ENCODE measurements around the gene SIRT5.

SIRT5 gene

GRCh38 chr6:13554929-13555333, 19.5 kb upstream of the SIRT5 start:
- no peak for DNase-seq

DNA sequence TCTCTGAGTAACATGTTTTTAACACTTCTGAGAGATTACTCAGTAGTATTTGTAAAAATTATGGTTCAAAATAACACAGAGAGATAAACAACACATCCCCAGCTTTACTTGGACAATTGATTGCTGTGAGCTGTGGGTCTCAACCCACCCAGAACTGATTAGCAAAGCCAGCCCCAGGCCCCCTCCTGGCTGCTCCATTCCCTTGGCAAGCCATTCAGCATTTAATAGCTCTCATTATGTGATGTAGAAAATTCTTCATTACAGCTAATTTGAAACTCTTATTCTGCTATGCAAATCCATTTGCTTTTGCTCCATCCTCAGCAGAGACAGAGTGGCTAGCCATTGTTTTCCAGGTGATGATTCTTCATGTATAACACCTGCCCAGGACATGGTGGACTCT, 16.6 kb upstream of the SIRT5 start:
- DNase-seq, result no peak

GRCh38 chr6:13558718-13559117, 15.7 kb upstream of the SIRT5 start:
- DNase-seq, result no peak

- no peak for DNase-seq
These were observed 15.2 kb upstream of the SIRT5 start for GRCh38 chr6:13559251-13559650.

DNA sequence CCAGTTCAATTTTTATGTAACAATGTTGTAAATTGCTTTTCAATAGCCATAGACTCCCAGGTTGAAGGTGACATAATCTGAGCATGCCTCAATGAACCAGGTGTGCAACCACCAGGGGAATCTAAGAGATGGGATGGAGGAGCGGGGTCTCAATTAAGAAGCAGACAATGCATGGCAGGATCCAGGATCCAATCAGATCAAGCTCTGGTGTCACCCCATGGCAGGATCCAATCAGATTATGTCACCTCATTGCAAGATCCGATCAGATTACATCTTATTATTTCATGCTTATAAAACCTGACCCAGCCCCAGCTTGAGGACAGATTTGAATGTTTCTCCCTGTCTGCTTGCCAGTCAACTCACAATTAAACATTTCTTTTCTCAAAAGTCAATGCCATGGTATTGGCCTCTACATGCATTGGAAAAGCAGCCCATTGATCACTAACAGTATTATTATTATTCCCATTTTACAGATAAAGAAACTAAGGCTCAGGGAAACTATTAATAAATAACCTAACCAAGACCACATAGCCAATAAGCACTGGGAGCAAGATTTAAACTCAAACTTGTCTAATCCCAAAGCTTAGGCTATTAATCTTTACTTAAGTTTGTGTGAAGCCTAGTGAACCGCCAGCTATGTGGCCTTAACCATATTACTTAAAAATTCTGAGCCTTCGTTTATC, 14.3 kb upstream of the SIRT5 start:
- no peak for DNase-seq

DNA sequence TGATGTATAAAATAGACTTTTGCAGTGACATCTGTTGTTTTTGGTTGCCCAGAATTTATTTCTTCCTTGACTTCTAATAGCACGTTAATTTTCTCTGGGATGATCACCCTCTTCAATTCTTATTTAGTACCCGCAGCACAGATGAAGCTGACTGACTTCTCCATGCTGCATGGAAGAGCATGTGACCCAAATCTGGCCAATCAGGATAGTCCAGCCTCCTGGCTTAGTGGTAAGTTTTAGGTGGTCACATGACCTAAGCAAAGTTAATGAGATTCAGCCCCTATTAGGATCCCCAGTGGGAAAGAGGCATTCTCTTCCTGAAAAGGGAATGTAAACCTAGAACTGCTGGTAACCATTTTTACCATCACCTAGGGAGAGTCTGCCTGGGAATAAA, 13.8 kb upstream of the SIRT5 start:
- DNase-seq, result no peak

DNA sequence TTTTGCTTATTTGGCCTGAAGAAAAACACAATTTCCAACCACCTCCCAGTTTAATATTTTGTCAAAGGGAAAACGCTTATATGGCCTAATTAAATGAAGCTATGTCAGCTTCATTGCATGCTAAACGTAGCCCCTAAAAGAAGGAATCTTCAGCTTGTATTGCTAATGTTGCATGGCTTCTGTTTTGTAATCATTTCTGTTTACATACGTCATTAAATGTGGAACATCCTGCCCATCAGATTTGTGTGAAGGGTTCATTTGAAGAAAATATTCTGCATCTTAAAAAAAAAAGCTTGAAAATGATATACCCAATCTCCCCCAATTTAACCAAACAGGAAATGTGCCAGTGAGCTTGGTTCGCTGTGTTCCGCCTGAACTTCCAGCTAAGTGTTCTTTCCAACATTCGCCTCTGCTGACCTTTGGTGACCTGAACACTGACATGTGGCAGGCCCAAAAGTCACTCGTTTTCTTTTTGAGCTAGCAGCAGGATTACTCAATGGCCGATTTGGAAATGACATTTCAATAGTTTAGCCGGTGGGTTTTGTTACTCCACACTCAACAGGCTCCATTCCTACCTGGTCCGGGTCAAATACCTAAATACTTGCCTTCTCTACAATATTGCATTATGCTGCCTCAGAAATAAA, 12.7 kb upstream of the SIRT5 start:
- DNase-seq, result no peak

DNA sequence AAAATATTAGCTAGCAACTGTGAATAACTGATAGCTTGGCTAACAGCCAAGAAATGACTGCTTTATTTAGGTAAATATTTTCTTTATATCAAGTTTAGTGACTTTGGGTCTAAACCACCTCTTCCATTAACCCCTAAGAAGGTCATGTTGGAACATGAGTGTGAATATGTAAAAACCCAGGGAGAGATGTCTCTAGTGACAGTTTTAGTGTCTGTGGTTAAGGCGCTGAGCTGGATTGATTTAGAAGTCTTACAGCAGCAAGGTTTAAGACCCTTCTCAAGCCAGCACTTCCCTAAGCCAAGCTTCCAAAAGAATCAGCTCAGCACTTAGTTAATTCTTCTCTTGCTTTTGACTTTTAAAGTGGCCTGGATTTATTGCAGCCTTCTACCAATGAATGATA, 11.4 kb upstream of the SIRT5 start:
- DNase-seq, result no peak

- no peak for DNase-seq
These were observed 8.5 kb upstream of the SIRT5 start for GRCh38 chr6:13565921-13566320.

DNA sequence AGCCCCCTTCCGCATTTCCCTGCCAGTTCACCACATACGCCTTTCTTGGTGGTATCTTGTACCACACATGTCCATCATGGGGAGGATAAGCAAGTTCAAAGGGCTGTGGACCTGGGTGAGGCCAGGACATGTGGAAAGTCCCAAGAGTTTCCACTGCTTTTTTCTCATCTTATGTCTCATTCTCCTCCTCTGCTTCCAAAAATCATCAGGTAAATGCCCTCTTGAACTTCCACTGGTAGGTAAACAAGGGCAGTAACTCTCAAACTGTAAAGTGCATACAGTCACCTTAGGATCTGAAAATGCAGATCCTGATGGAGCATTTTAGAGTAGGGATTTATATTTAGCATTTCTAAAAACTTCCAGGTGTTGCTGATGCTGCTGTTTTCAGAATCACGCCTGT, 7.9 kb upstream of the SIRT5 start:
- DNase-seq, result no peak

GRCh38 chr6:13568970-13569369, 5.4 kb upstream of the SIRT5 start:
- DNase-seq, result no peak

GRCh38 chr6:13572240-13572639, 2.2 kb upstream of the SIRT5 start:
- no peak for DNase-seq

GRCh38 chr6:13572951-13573654, 1.3 kb upstream of the SIRT5 start:
- DNase-seq, result no peak

GRCh38 chr6:13573669-13574110, 711 bp upstream of the SIRT5 start:
- peak in 1 of 2 donors; percentile 5 for DNase-seq

- DNase-seq, result peak; percentile 92 to 97
These were observed 241 bp upstream of the SIRT5 start for GRCh38 chr6:13574149-13574570.

DNA sequence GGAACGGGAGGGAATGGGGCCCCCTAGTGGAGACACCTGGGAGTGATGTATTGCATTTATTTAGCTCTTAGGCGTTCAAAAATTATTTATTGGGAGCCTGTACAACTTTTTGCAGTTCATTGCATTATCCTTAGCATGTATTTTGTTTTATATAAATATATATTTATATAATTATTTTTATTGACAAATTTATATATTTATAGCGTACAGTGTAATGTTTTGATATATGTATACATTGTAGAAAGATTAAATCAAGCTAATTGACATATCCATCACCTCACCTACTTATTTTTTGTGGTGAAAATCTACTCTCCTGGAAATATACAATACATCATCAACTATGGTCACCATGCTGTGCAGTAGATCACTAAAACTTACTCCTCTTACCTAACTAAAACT, 975 bp downstream of the SIRT5 start:
- DNase-seq, result peak in 1 of 2 donors; percentile 75

GRCh38 chr6:13576017-13576416, 1.6 kb downstream of the SIRT5 start:
- DNase-seq, result no peak

- DNase-seq, result no peak
These were observed 3.5 kb downstream of the SIRT5 start for GRCh38 chr6:13577926-13578325.

DNA sequence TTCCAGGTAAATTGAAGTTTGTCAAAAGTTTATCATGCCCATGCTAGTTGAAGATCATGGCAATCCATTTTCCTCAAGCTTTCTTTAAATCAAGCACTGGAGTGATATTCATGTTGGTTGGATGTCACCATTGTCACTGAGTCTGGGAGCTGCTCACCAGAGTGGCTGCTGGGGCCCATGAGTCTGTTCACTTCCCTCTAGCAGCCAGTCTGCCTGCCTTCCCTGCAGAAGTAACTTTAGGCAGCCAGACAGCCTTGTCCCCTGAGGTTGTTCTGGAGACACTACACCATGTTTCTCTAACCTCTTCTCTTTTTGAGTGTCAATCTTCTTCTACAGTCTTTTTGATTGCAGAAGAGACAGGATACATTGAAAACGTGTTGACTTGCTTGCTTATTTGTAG, 5.5 kb downstream of the SIRT5 start:
- no peak for DNase-seq

GRCh38 chr6:13581700-13582229, 7.4 kb downstream of the SIRT5 start:
- no peak for DNase-seq

DNA sequence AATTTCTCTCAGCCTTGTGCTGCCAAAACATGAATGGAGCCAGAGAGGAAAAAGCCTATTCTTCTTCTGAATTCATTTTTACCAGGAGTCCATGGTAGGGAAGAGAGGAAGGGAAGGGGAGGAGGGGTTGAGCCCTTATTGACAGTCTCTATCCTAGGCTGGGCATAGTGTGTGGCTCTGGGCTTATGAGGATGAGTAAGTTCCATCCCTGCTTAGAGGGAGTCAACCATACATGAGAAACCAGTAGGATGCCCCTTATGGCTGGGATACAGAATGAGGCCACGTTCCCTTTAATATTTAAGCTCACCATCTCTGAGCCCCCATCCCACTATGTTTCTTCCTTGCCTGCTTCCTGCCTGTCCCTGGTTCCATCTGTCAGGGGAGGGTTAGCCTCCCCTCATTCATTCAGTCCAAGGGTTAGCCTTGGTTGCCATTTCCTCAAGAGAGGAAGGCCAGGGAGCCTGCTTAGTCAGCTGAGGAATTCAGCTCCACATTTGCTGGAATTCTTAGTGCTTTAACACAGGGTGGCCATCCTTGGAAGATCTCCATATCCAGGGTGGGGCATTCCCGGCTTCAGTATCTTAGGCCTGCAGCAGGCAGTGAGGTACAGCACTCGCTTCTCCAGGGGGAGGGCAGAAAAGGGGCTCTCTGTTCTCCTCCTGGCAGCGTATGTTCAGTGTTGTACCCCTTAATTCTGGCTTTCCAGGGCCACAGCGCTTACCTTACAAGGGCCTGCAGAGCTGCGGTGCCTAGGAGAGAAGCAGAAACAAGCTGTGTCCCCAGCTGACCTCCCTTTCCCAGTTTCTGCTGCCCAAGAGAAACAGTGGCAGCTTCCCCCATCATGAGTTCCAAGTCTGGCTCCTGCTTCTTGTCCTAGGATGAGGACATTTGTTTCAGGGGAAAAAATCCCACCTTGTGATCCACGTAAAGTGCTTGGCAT, 12.5 kb downstream of the SIRT5 start:
- DNase-seq, result no peak

DNA sequence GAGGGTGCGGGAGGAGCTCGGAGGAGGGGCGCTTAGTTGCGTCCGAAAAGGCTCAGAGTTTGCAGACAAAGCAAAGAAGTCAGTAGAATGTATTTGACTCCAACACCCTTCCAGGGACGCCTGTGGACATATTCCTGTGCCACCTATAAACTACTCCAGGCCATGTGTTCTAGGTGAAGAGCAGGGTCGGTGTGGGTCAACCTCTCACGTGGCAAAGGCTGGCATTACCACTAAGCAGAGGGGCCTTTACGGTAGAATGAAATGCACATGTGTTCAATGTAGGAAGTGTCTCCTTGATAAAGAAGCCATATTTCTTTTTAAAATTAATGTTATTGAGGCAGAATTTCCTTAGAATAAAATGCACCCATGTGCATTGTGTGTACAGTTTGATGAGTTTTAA, 15.4 kb downstream of the SIRT5 start:
- no peak for DNase-seq
